ENCODE data around the gene TP53INP2. TPM values are rescaled to one million over a fixed set of nuclear protein-coding genes. Genes with fewer than 3 reads are reported as not detected.

TP53INP2 gene
- total and polyA plus RNA-seq, 3 experiments from 2014 or later, result 1.1 to 3.6 (median 3.5) TPM

DNA sequence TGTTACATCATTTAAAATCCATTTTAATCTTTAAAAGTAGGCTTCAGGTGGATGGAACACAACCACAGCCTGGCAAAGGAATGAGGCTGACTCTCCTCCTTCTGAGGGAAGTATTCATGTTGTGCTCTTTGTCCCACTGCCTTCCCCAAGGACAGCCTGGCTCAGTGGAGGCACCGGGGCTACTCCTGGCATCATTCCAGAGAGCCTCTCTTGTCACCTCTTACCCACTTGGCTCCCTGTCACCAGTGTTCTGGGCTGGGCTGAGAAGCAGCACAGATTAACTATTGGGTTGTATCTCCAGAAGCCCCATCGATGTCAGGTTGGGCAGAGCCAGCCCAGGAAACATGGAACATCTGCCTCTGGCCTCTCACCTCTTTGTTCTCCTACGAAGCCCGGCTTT is 10.7 kb upstream of the TP53INP2 start:
- H3K4me3 Mint-ChIP-seq, result no peak overlapping the region
- Histone ChIP-seq H3K27me3 (ENCODE audit: insufficient read depth, low read length, poor library complexity, severe bottlenecking) (no peaks in the 10 kb centered on the region), H3K9me3 (ENCODE audit: low read length) (no peaks in the 10 kb centered on the region), H3K36me3 (ENCODE audit: insufficient read depth, low read length) (no peaks in the 10 kb centered on the region), H3K4me3 (ENCODE audit: low read length) (no peak overlapping the region), H3K4me1 (ENCODE audit: insufficient read depth, low read length) (no peaks in the 10 kb centered on the region), H3K27ac (ENCODE audit: low read depth, low read length) (no peak overlapping the region)
- H3K36me3 Mint-ChIP-seq, result no peaks in the 10 kb centered on the region
- ChIA-PET CTCF (no interaction called here), POLR2A (no interaction called here)
- H3K27ac Mint-ChIP-seq, result peak overlapping the region in 1 of 8 donors; percentile 54
- no peaks in the 10 kb centered on the region for H3K9me3 Mint-ChIP-seq
- no peak for DNase-seq
- no peaks in the 10 kb centered on the region for H3K4me1 Mint-ChIP-seq
- no peaks in the 10 kb centered on the region for H3K27me3 Mint-ChIP-seq

DNA sequence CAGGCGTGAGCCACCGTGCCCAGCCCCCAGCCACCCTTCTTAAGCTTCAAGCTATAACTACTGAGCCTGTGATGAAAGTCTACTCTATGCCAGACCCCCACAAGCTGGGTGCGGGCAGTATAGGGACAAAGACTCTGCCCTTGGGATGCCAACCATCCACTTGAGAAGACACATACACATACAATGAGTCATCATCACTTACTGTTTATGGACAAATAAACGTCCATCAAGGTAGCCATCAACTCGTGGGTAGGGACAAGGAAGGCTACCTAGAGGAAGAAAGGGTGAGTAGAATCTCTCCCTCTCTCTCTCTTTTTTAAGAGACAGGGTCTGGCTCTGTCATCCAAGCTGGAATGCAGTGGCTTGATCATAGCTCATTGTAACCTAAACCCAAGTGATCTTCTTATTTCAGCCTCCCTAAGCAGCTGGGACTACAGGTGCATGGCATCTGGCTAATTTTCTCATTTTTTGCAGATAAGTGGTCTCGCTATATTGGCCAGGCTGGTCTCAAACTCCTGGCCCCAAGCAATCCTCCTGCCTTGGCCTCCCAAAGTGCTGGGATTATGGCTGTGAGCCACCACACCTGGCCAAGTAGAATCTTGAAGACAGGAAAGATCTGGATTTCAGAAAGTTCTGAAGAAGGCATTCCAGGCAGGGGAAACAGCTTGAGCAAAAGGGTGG is 2.6 kb upstream of the TP53INP2 start:
- Mint-ChIP-seq H3K9me3 (no peaks in the 10 kb centered on the region), H3K4me3 (peak overlapping the region in 5 of 7 donors; percentile 0 to 93 (median 59)), H3K27me3 (peaks cover 3 to 4% of the 10 kb centered on the region in 2 donors), H3K27ac (peak overlapping the region in 3 of 8 donors; percentile 45 to 97 (median 57)), H3K36me3 (peaks cover 0 to 4% (median 0%) of the 10 kb centered on the region in 3 donors), H3K4me1 (peaks cover 16 to 26% (median 16%) of the 10 kb centered on the region in 3 donors)
- POLR2A ChIA-PET, result interaction anchor here (0.5 kb wide), 1 partner anchor 369 kb away, joined by 3 read pairs; no protein-coding TSS in a partner anchor
- Histone ChIP-seq H3K4me1 (ENCODE audit: insufficient read depth, low read length) (peaks cover 16% of the 10 kb centered on the region), H3K27ac (ENCODE audit: low read depth, low read length) (no peak overlapping the region), H3K9me3 (ENCODE audit: low read length) (no peaks in the 10 kb centered on the region), H3K4me3 (ENCODE audit: low read length) (no peak overlapping the region), H3K27me3 (ENCODE audit: insufficient read depth, low read length, poor library complexity, severe bottlenecking) (no peaks in the 10 kb centered on the region), H3K36me3 (ENCODE audit: insufficient read depth, low read length) (no peaks in the 10 kb centered on the region)
- CTCF ChIA-PET, result interaction anchor here (1.1 to 1.8 kb wide), 2 partner anchors 23 to 389 kb away, joined by 3 to 7 read pairs; no protein-coding TSS in a partner anchor
- no peak for DNase-seq

DNA sequence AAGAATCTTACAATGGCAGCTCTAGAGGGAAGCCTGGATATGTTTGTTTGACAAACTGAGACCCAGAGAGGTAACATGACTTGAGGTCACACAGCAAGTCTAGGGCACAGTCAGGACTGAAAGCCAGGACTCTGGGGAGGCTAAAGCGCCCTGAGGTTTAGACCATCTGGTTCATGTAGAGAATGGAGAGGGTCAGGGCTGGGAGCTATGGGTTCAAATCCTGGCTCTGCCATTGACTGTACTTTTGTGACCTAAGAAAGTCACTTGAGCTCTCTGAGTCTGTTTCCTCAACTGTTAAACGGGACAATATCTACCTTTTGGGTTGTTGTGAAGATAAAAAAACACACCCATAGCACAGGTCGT is 1.1 kb upstream of the TP53INP2 start:
- Histone ChIP-seq H3K36me3 (ENCODE audit: insufficient read depth, low read length) (no peaks in the 10 kb centered on the region), H3K4me1 (ENCODE audit: insufficient read depth, low read length) (peaks cover 16% of the 10 kb centered on the region), H3K27ac (ENCODE audit: low read depth, low read length) (no peak overlapping the region), H3K9me3 (ENCODE audit: low read length) (no peaks in the 10 kb centered on the region), H3K27me3 (ENCODE audit: insufficient read depth, low read length, poor library complexity, severe bottlenecking) (no peaks in the 10 kb centered on the region), H3K4me3 (ENCODE audit: low read length) (no peak overlapping the region)
- POLR2A ChIA-PET, result no interaction called here
- Mint-ChIP-seq H3K27ac (peak overlapping the region; percentile 94 to 99 (median 97)), H3K27me3 (peaks cover 3 to 4% of the 10 kb centered on the region in 2 donors), H3K4me3 (peak overlapping the region; percentile 93 to 94 (median 93)), H3K9me3 (no peaks in the 10 kb centered on the region), H3K36me3 (peaks cover 0 to 4% (median 0%) of the 10 kb centered on the region in 3 donors), H3K4me1 (peaks cover 16 to 26% (median 16%) of the 10 kb centered on the region in 3 donors)
- CTCF ChIA-PET, result interaction anchor here (1.4 to 2.2 kb wide), 2 partner anchors 67 to 390 kb away, joined by 4 to 9 read pairs; no protein-coding TSS in a partner anchor
- no peak for DNase-seq

DNA sequence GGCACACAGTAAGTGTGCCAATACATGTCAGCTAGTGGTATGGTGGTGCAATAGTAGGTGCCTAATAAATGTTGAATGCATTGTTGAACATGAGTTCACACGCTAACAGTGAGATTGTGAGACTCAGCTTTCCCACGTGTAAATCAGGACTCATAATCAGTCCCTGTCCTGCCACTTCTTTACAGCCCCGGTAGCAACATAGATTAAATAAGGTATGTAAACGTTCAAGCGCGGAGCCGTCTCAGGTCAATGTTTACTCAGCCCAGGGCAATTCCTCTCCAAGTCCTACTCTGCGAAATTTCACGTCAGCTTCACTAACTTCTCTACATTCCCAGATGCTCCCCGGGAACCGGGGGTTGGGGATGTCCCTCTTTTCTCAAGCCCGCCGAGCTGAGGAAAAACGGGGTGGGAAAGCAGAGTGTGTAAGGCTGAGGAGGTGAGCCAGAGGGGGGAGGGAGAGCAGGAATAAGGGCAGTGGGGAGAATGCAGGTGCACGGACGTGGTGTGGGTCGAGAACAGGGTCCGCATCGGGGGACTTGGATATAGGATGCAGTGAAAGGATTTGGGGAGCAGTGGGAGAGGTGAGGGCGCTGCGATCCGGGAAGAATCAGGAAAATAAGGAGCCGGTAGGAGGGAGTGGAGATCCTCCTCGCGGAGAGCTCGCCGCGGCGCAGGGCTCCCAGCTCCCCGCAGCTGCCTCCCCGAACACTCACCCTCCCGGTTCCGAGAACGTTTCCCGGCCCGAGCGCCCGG is 544 bp upstream of the TP53INP2 start:
- no peaks in the 10 kb centered on the region for H3K36me3 ChIP-seq (ENCODE audit: insufficient read depth, low read length)
- peaks cover 3 to 4% of the 10 kb centered on the region in 2 donors for H3K27me3 Mint-ChIP-seq
- no peak for DNase-seq
- peak overlapping the region; percentile 96 for H3K27ac ChIP-seq (ENCODE audit: low read depth, low read length)
- peak overlapping the region; percentile 94 to 99 (median 97) for H3K27ac Mint-ChIP-seq
- H3K4me3 Mint-ChIP-seq, result peak overlapping the region; percentile 93 to 94 (median 93)
- peak overlapping the region; percentile 81 for H3K4me3 ChIP-seq (ENCODE audit: low read length)
- H3K9me3 ChIP-seq (ENCODE audit: low read length), result no peaks in the 10 kb centered on the region
- CTCF ChIA-PET, result interaction anchor here (1.4 to 2.2 kb wide), 2 partner anchors 66 to 391 kb away, joined by 4 to 9 read pairs; no protein-coding TSS in a partner anchor
- H3K36me3 Mint-ChIP-seq, result peaks cover 0 to 4% (median 0%) of the 10 kb centered on the region in 3 donors
- no peaks in the 10 kb centered on the region for H3K9me3 Mint-ChIP-seq
- H3K4me1 Mint-ChIP-seq, result peaks cover 17 to 32% (median 19%) of the 10 kb centered on the region in 3 donors
- peaks cover 16% of the 10 kb centered on the region for H3K4me1 ChIP-seq (ENCODE audit: insufficient read depth, low read length)
- POLR2A ChIA-PET, result interaction anchor here (1.2 to 1.3 kb wide), 2 partner anchors 26 to 187 kb away, joined by 5 to 9 read pairs; partner anchors contain the start of genes DYNLRB1 and PIGU
- no peaks in the 10 kb centered on the region for H3K27me3 ChIP-seq (ENCODE audit: insufficient read depth, low read length, poor library complexity, severe bottlenecking)

DNA sequence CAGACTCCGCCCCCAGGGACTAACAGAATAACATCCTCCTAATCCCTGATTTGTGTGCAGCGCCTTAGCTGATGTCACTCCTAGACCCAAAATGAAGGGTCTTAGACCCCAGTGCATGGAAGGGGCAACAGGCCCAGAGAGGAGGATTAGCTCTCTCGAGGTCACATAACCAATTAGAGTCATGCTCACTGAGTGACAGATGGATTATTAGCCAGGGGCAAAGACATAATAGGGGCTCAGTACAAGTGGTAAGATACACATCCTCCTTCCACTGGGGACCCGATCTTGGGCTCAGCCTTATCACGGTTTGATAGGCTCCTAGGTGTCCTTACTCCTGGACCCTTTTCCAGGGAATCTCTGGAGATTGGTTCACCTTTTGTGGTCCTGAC is 858 bp downstream of the TP53INP2 start:
- CTCF ChIA-PET, result interaction anchor here (0.7 to 2.1 kb wide), 2 partner anchors 167 to 392 kb away, joined by 4 to 7 read pairs; no protein-coding TSS in a partner anchor
- Histone ChIP-seq H3K27ac (ENCODE audit: low read depth, low read length) (peak overlapping the region; percentile 96), H3K36me3 (ENCODE audit: insufficient read depth, low read length) (no peaks in the 10 kb centered on the region), H3K27me3 (ENCODE audit: insufficient read depth, low read length, poor library complexity, severe bottlenecking) (no peaks in the 10 kb centered on the region), H3K4me3 (ENCODE audit: low read length) (peak overlapping the region; percentile 81), H3K9me3 (ENCODE audit: low read length) (no peaks in the 10 kb centered on the region), H3K4me1 (ENCODE audit: insufficient read depth, low read length) (peaks cover 16% of the 10 kb centered on the region)
- Mint-ChIP-seq H3K4me3 (peak overlapping the region; percentile 88 to 96 (median 93)), H3K4me1 (peaks cover 17 to 34% (median 20%) of the 10 kb centered on the region in 3 donors), H3K27me3 (peaks cover 3 to 4% of the 10 kb centered on the region in 2 donors), H3K36me3 (peaks cover 0 to 5% (median 0%) of the 10 kb centered on the region in 3 donors), H3K27ac (peak overlapping the region; percentile 96 to 100 (median 98)), H3K9me3 (no peaks in the 10 kb centered on the region)
- DNase-seq, result no peak
- POLR2A ChIA-PET, result no interaction called here

DNA sequence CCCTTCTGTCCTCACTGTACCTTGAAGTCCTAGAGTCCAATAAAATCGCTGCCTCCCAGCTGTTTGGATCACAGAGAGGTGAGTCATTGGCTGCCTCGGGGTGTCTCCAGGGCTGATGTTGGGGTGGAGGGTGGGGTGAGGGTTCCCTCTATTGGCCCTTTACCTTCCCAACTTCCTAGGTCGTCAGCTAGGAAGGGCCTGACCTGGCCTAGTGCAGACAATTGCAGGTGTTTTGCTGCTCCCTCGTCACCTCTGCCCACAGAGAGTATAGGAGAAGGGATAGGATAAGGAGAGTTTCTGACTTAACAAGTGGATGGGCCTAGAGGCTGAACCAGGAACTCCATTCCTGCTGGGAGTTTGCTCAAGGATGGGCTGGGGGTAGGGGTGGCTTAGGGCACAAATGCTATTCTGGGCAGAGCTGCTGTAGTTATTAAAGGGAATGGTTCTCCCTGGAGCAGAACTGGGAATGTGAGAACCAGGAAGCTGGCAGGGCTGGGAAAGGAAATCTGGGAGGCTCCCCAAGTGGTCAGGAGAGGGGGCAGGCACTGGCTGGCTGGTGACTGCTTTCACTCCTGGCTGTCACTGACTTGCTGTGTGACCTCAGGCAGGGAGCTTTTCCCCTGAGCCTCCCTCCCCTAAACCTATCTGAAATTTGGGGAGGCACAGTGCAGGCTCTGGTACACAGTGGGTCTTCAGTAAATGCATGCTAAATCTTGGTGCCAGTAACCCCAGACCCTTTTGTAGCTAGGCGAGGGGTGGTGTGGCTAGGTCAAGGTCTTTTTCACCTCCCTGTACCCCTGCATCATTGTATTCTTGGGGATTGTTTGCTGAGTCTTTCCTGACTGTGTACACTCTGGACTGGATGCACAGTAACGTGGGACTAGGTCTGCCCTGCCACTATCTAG is 1.5 kb downstream of the TP53INP2 start:
- peak overlapping the region; percentile 81 for H3K4me3 ChIP-seq (ENCODE audit: low read length)

DNA sequence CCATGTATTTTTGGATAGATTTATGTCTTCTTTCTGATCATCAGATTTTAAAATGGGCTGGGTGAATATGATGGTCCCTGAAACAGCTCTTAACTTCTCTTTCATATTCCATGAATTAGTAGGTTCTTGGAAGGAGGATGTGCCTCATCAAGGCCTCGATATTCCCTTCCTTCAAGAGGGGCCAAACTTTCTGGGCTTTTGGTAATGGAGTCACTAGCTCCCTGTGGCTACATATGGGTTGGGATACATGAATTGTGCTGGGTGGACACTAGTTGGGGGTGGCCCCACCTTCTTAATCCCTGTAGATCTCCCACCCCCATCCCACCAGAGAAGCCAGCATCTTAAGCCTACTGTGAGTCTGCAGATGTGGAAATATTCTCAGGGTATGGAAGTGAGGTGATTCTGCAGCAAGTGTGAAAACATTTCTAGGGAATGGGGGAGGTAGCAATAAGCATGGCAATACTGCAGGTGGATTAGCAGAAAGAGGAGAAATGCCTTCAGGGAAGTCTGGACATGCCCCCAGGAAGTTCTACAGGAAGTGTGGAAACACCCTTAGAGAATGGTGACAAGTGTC is 2.2 kb downstream of the TP53INP2 start:
- no peak overlapping the region for H3K27ac ChIP-seq (ENCODE audit: low read depth, low read length)
- H3K4me3 ChIP-seq (ENCODE audit: low read length), result no peak overlapping the region
- Mint-ChIP-seq H3K4me1 (peaks cover 25 to 45% (median 28%) of the 10 kb centered on the region in 3 donors), H3K27me3 (peaks cover 3 to 4% of the 10 kb centered on the region in 2 donors), H3K27ac (peak overlapping the region; percentile 1 to 99 (median 96)), H3K36me3 (peaks cover 0 to 6% (median 0%) of the 10 kb centered on the region in 3 donors), H3K9me3 (no peaks in the 10 kb centered on the region), H3K4me3 (peak overlapping the region in 5 of 7 donors; percentile 43 to 94 (median 50))
- no peak for DNase-seq
- ChIA-PET POLR2A (no interaction called here), CTCF (interaction anchor here (2.1 kb wide), 1 partner anchor 394 kb away, joined by 7 read pairs; no protein-coding TSS in a partner anchor)
- H3K4me1 ChIP-seq (ENCODE audit: insufficient read depth, low read length), result peaks cover 23% of the 10 kb centered on the region
- H3K9me3 ChIP-seq (ENCODE audit: low read length), result no peaks in the 10 kb centered on the region
- no peaks in the 10 kb centered on the region for H3K27me3 ChIP-seq (ENCODE audit: insufficient read depth, low read length, poor library complexity, severe bottlenecking)
- H3K36me3 ChIP-seq (ENCODE audit: insufficient read depth, low read length), result no peaks in the 10 kb centered on the region

More for the DNA sequence above, 1.5 kb downstream of the TP53INP2 start:
- Mint-ChIP-seq H3K36me3 (peaks cover 0 to 6% (median 0%) of the 10 kb centered on the region in 3 donors), H3K4me1 (peaks cover 23 to 40% (median 26%) of the 10 kb centered on the region in 3 donors), H3K27me3 (peaks cover 3 to 4% of the 10 kb centered on the region in 2 donors), H3K27ac (peak overlapping the region; percentile 75 to 100 (median 98)), H3K9me3 (no peaks in the 10 kb centered on the region), H3K4me3 (peak overlapping the region; percentile 88 to 96 (median 93))
- DNase-seq, result no peak
- POLR2A ChIA-PET, result no interaction called here
- Histone ChIP-seq H3K27me3 (ENCODE audit: insufficient read depth, low read length, poor library complexity, severe bottlenecking) (no peaks in the 10 kb centered on the region), H3K36me3 (ENCODE audit: insufficient read depth, low read length) (no peaks in the 10 kb centered on the region), H3K4me1 (ENCODE audit: insufficient read depth, low read length) (peaks cover 23% of the 10 kb centered on the region), H3K9me3 (ENCODE audit: low read length) (no peaks in the 10 kb centered on the region), H3K27ac (ENCODE audit: low read depth, low read length) (peak overlapping the region; percentile 96)
- CTCF ChIA-PET, result interaction anchor here (0.7 to 2.1 kb wide), 2 partner anchors 167 to 393 kb away, joined by 4 to 7 read pairs; no protein-coding TSS in a partner anchor
